HCT116 (cell line): ENCODE measurements around the gene ACTR3. TPM values are rescaled to one million over a fixed set of nuclear protein-coding genes. Genes with fewer than 3 reads are reported as not detected.
"Not testable (repeated sequence)": the region's sequence is repeated elsewhere in the genome, so short reads cannot be mapped to it uniquely, and the experiment has no call there.

Source experiments
- ATAC-seq: fragments of 200-7000 bp; cut with Tn5 transposase; 2 replicates; pipeline ENCODE4 v1.9.1; 2020; ENCODE audit warnings: mild to moderate bottlenecking, moderate library complexity
- BruUV-seq: library from RNA; stranded (reverse); fragments of 400-500 nt; replicated peaks from 2 replicates; lab custom pipeline; 2021; lab: Mats Ljungman, UMichigan
- CTCF ChIA-PET: fragments of 300-600 bp; sonication (Branson Sonifier 250); formaldehyde crosslinking; loops from one replicate; lab custom pipeline; 2021; ENCODE audit warnings: antibody characterized with exemption; lab: Charles Lee
- POLR2A ChIA-PET: fragments of 300-600, 350-600 bp; sonication (Branson Sonifier 250); formaldehyde crosslinking; loops from one replicate; lab custom pipeline; 2021; ENCODE audit warnings: antibody characterized with exemption; lab: Charles Lee
- RAD21 ChIA-PET, 2 experiments: fragments of 300-600 bp; sonication (Branson Sonifier 250); formaldehyde crosslinking; loops; one replicate each; lab custom pipeline; 2023; ENCODE audit warnings: low total read pairs in 2 of 2; ENCODE audit not compliant: uncharacterized antibody in 2 of 2, unreplicated experiment in 2 of 2, low non-redundant PET in 1 of 2; lab: Charles Lee
- DNase-seq: peaks from one replicate; pipeline ENCODE4 v3.0.0-alpha.2; 2010; ENCODE audit warnings: low read depth, low spot score
- H2AFZ ChIP-seq: fragments of 200-600 bp; shearing (Covaris generic), sonication (generic); 2 replicates; pipeline ENCODE4 v1.6.1; 2017; ENCODE audit warnings: low read depth, mixed run types, mixed read lengths, antibody characterized with exemption, low read length; ENCODE audit not compliant: poor library complexity, severe bottlenecking
- H3K27ac ChIP-seq: 2 replicates; pipeline ENCODE4 v1.5.1; 2012; ENCODE audit warnings: low read depth, low read length
- H3K27me3 ChIP-seq: fragments of 200-600 bp; sonication (generic); 2 replicates; pipeline ENCODE4 v1.6.1; 2016; ENCODE audit warnings: mixed run types, low read length, mixed read lengths; ENCODE audit not compliant: insufficient read depth
- H3K36me3 ChIP-seq, 2 experiments: fragments of 200-500 bp in 1 of 2; fragments of 200-600 bp in 1 of 2; sonication (Bioruptor generic) in 1 of 2; sonication (generic) in 1 of 2; 2 replicates each; pipeline versions ENCODE4 v1.5.1 to v1.6.1; 2014 to 2016; ENCODE audit warnings: low read length in 2 of 2, inconsistent platforms in 1 of 2, mixed read lengths in 1 of 2, mixed run types in 1 of 2; ENCODE audit not compliant: insufficient read depth in 2 of 2, control insufficient read depth in 1 of 2
- H3K4me1 ChIP-seq, 2 experiments: fragments of 200-600 bp in 1 of 2; sonication (generic) in 1 of 2; 2 replicates each; pipeline versions ENCODE4 v1.5.1 to v1.6.1; 2012 to 2017; ENCODE audit warnings: low read length in 2 of 2, inconsistent platforms in 1 of 2, mild to moderate bottlenecking in 1 of 2, mixed read lengths in 1 of 2, mixed run types in 1 of 2, moderate library complexity in 1 of 2; ENCODE audit not compliant: insufficient read depth in 2 of 2, control insufficient read depth in 1 of 2
- H3K4me2 ChIP-seq: fragments of 200-600 bp; sonication (generic); 2 replicates; pipeline ENCODE4 v1.6.1; 2017; ENCODE audit warnings: mixed run types, low read length, mixed read lengths
- H3K4me3 ChIP-seq, 2 experiments: fragments of 200-600 bp in 1 of 2; sonication (generic) in 1 of 2; replicated peaks in 1 of 2; 2 replicates each; pipeline ENCODE4 v1.5.1; 2011 to 2016; ENCODE audit warnings: low read length in 2 of 2, control low read depth in 1 of 2, low read depth in 1 of 2, mild to moderate bottlenecking in 1 of 2, mixed read lengths in 1 of 2, mixed run types in 1 of 2
- H3K79me2 ChIP-seq: fragments of 200-600 bp; sonication (generic); 2 replicates; pipeline ENCODE4 v1.6.1; 2017; ENCODE audit warnings: mild to moderate bottlenecking, mixed run types, low read length, moderate library complexity, mixed read lengths; ENCODE audit not compliant: insufficient read depth
- H3K9ac ChIP-seq: fragments of 200-600 bp; sonication (generic); 2 replicates; pipeline ENCODE4 v1.6.1; 2016; ENCODE audit warnings: low read length, mixed read lengths
- H3K9me2 ChIP-seq: fragments of 200-600 bp; sonication (generic), shearing (Covaris generic); 2 replicates; pipeline ENCODE4 v1.6.1; 2017; ENCODE audit warnings: mixed run types, mild to moderate bottlenecking, moderate library complexity; ENCODE audit not compliant: insufficient read depth
- H3K9me3 ChIP-seq, 2 experiments: fragments of 200-500 bp in 1 of 2; fragments of 200-600 bp in 1 of 2; sonication (Bioruptor generic) in 1 of 2; sonication (generic) in 1 of 2; 2 replicates each; pipeline ENCODE4 v1.6.1; 2014 to 2017; ENCODE audit warnings: low read length in 2 of 2, mixed read lengths in 2 of 2, inconsistent platforms in 1 of 2, low read depth in 1 of 2, mild to moderate bottlenecking in 1 of 2, mixed run types in 1 of 2, moderate library complexity in 1 of 2; ENCODE audit not compliant: control insufficient read depth in 1 of 2, insufficient read depth in 1 of 2
- H4K20me1 ChIP-seq: fragments of 200-600 bp; sonication (generic), shearing (Covaris generic); 2 replicates; pipeline ENCODE4 v1.6.1; 2017; ENCODE audit warnings: mixed run types, mild to moderate bottlenecking, moderate library complexity; ENCODE audit not compliant: insufficient read depth
- CBX3 ChIP-seq: IDR thresholded peaks from 2 replicates; pipeline ENCODE4 v1.6.1; 2012; ENCODE audit warnings: low read depth
- CTCF ChIP-seq, 3 experiments: fragments of 200-600 bp in 1 of 3; sonication (generic) in 1 of 3; IDR thresholded peaks in 2 of 3; conservative IDR thresholded peaks in 1 of 3; 2 replicates each; pipeline ENCODE4 v1.5.1; 2012 to 2017; ENCODE audit warnings: low read depth in 2 of 3, low read length in 2 of 3, antibody characterized with exemption in 1 of 3, borderline replicate concordance in 1 of 3, control low read depth in 1 of 3, mild to moderate bottlenecking in 1 of 3, mixed read lengths in 1 of 3, mixed run types in 1 of 3, moderate library complexity in 1 of 3; ENCODE audit not compliant: insufficient read depth in 1 of 3
- ELF1 ChIP-seq: IDR thresholded peaks from 2 replicates; pipeline ENCODE4 v1.6.1; 2012; ENCODE audit warnings: low read depth, borderline replicate concordance
- JUND ChIP-seq: IDR thresholded peaks from 2 replicates; pipeline ENCODE4 v1.6.1; 2012
- MAX ChIP-seq: IDR thresholded peaks from 2 replicates; pipeline ENCODE4 v1.6.1; 2012
- POLR2A ChIP-seq: IDR thresholded peaks from 2 replicates; pipeline ENCODE4 v1.7.0; 2011; ENCODE audit warnings: borderline replicate concordance; ENCODE audit not compliant: insufficient read depth, insufficient read length; ENCODE audit errors: extremely low read depth
- POLR2AphosphoS5 ChIP-seq: IDR thresholded peaks from 2 replicates; pipeline ENCODE4 v1.6.1; 2011; ENCODE audit warnings: mild to moderate bottlenecking, low read depth, low read length, moderate library complexity
- REST ChIP-seq: IDR thresholded peaks from 2 replicates; pipeline ENCODE4 v1.6.1; 2012; ENCODE audit warnings: low read depth
- SP1 ChIP-seq: IDR thresholded peaks from 2 replicates; pipeline ENCODE4 v1.6.1; 2012; ENCODE audit warnings: low read depth
- TCF7L2 ChIP-seq: IDR thresholded peaks from 2 replicates; pipeline ENCODE4 v1.7.0; 2011; ENCODE audit warnings: borderline replicate concordance, inconsistent platforms; ENCODE audit not compliant: insufficient read depth, insufficient read length; ENCODE audit errors: extremely low read depth
- YY1 ChIP-seq: IDR thresholded peaks from 2 replicates; pipeline ENCODE4 v1.6.1; 2011; ENCODE audit warnings: low read length, low read depth, moderate library complexity, mild to moderate bottlenecking; ENCODE audit not compliant: insufficient replicate concordance; ENCODE audit errors: extremely low read depth
- ZNF274 ChIP-seq: fragments of 200-500 bp; sonication (Bioruptor generic); IDR thresholded peaks from 2 replicates; pipeline ENCODE4 v1.6.1; 2014; ENCODE audit warnings: mild to moderate bottlenecking, low read depth, low read length, inconsistent platforms
- intact Hi-C: fragments of 100-400 bp; cut with micrococcal nuclease; formaldehyde crosslinking; loops from 2 replicates; pipeline ENCODE4 v1.10.0; 2022
- total RNA-seq: library from RNA; stranded (reverse); gene quantifications from one replicate; pipeline ENCODE4 v1.2.1, GENCODE V29; 2021; ENCODE audit not compliant: unreplicated experiment

The ACTR3 gene
- total RNA-seq, 1 experiment from 2014 or later = 232 TPM

- TF ChIP-seq MAX (no peak), CBX3 (no peak), YY1 (no peak), ZNF274 (no peak), ELF1 (no peak), TCF7L2 (no peak), SP1 (no peak)
- TF ChIP-seq, all 23 proteins: peak for 0
Measured at GRCh38 chr2:113840518-113840917, 49.4 kb upstream of the ACTR3 start (continued).

GRCh38 chr2:113842919-113843736, 46.8 kb upstream of the ACTR3 start:
- ATAC-seq (no peak), DNase-seq (no peak)
- Histone ChIP-seq H2AFZ (no peak overlapping the region), H4K20me1 (no peaks in the 10 kb centered on the region), H3K79me2 (no peaks in the 10 kb centered on the region), H3K27me3 (no peaks in the 10 kb centered on the region), H3K36me3 (no peaks in the 10 kb centered on the region), H3K9me2 (no peaks in the 10 kb centered on the region), H3K9me3 (no peaks in the 10 kb centered on the region), H3K9ac (no peak overlapping the region), H3K4me1 (no peaks in the 10 kb centered on the region), H3K27ac (no peak overlapping the region), H3K4me2 (no peak overlapping the region), H3K4me3 (no peak overlapping the region)
- ChIA-PET POLR2A (no interaction called here), CTCF (no interaction called here), RAD21 (no interaction called here)
- intact Hi-C loops = no loop called here
- BruUV-seq = no TSS peak
- no peak for TF ChIP-seq TCF7L2
- TF ChIP-seq POLR2A = no peak
- no peak for TF ChIP-seq JUND
- no peak for TF ChIP-seq ELF1
- no peak for TF ChIP-seq POLR2AphosphoS5
- no peak for TF ChIP-seq REST
- TF ChIP-seq SP1 = no peak
- no peak for TF ChIP-seq CBX3
- no peak for TF ChIP-seq CTCF (IDR thresholded peaks at IDR 0.05 in 2 of 3, conservative IDR thresholded peaks at IDR 0.05 in 1 of 3; ENCODE audit: borderline replicate concordance in 1 of 3, insufficient read depth in 1 of 3, low read depth in 2 of 3, low read length in 2 of 3)

GRCh38 chr2:113843737-113844050, 46.2 kb upstream of the ACTR3 start:
- intact Hi-C loops, CTCF ChIA-PET, H3K9me2 ChIP-seq, DNase-seq, H2AFZ ChIP-seq, RAD21 ChIA-PET, H3K79me2 ChIP-seq, H4K20me1 ChIP-seq, H3K27me3 ChIP-seq, H3K27ac ChIP-seq, H3K9me3 ChIP-seq, H3K4me3 ChIP-seq, BruUV-seq, H3K36me3 ChIP-seq, ATAC-seq, H3K9ac ChIP-seq, POLR2A ChIA-PET, H3K4me2 ChIP-seq, H3K4me1 ChIP-seq: not testable (repeated sequence)
